B cell (primary cell): ENCODE results near the gene UTS2B. TPM values are rescaled to one million over a fixed set of nuclear protein-coding genes. Genes with fewer than 3 reads are reported as not detected.

Source experiments
- ATAC-seq: fragments of 200-7000 bp; cut with Tn5 transposase; one replicate; pipeline ENCODE4 v1.10.0; 2021; ENCODE audit warnings: low read depth, mild to moderate bottlenecking, moderate number of reproducible peaks, moderate library complexity
- CTCF ChIA-PET: fragments of 350-600 bp; sonication (Branson Sonifier 250); formaldehyde crosslinking; loops from one replicate; lab custom pipeline; 2021; ENCODE audit warnings: antibody characterized with exemption, inconsistent platforms; lab: Charles Lee
- POLR2A ChIA-PET: fragments of 350-600 bp; sonication (Branson Sonifier 250); formaldehyde crosslinking; loops from one replicate; lab custom pipeline; 2021; ENCODE audit warnings: antibody characterized with exemption; lab: Charles Lee
- DNase-seq: peaks from one replicate; pipeline ENCODE4 v3.0.0; 2013
- H2AFZ ChIP-seq: 2 replicates; pipeline ENCODE4 v1.6.1; 2012; ENCODE audit warnings: mild to moderate bottlenecking, low read depth, low read length; ENCODE audit not compliant: insufficient read depth, poor library complexity, severe bottlenecking
- H3K27ac ChIP-seq, 2 donors: 1 replicate in 1 of 2; 2 replicates in 1 of 2; pipeline ENCODE4 v1.5.1; 2012 to 2013; ENCODE audit warnings: low read length in 2 of 2, mild to moderate bottlenecking in 2 of 2, moderate library complexity in 1 of 2
- H3K27me3 ChIP-seq, 4 experiments: fragments of 200-600 bp in 1 of 4; sonication (generic) in 1 of 4; replicated peaks in 1 of 4; 1 replicate in 2 of 4; 2 replicates in 2 of 4; pipeline versions ENCODE4 v1.6.1 to v1.7.0; 2013 to 2016; ENCODE audit warnings: low read length in 3 of 4, mild to moderate bottlenecking in 2 of 4, mixed read lengths in 1 of 4, moderate library complexity in 1 of 4; ENCODE audit not compliant: insufficient read depth in 4 of 4, control insufficient read depth in 3 of 4; ENCODE audit errors: control extremely low read depth in 1 of 4
- H3K36me3 ChIP-seq, 2 experiments: replicated peaks in 1 of 2; 1 replicate in 1 of 2; 2 replicates in 1 of 2; pipeline versions ENCODE4 v1.6.1 to v1.7.1; 2013; ENCODE audit warnings: low read length in 1 of 2; ENCODE audit not compliant: insufficient read depth in 2 of 2, control insufficient read depth in 1 of 2; ENCODE audit errors: control extremely low read depth in 1 of 2, extremely low read depth in 1 of 2
- H3K4me1 ChIP-seq, 2 donors: fragments of 200-600 bp in 1 of 2; sonication (generic) in 1 of 2; 1 replicate in 1 of 2; 2 replicates in 1 of 2; pipeline versions ENCODE4 v1.5.1 to v1.6.1; 2013 to 2017; ENCODE audit warnings: low read length in 2 of 2; ENCODE audit not compliant: control insufficient read depth in 2 of 2, insufficient read depth in 2 of 2
- H3K4me2 ChIP-seq: replicated peaks from 2 replicates; pipeline ENCODE3; 2012; ENCODE audit warnings: mild to moderate bottlenecking, low read depth, low read length; ENCODE audit not compliant: poor library complexity, severe bottlenecking
- H3K4me3 ChIP-seq, 5 experiments: fragments of 200-600 bp in 1 of 5; sonication (generic) in 1 of 5; 1 replicate in 3 of 5; 2 replicates in 2 of 5; pipeline versions ENCODE4 v1.5.1 to v1.7.0; 2011 to 2016; ENCODE audit warnings: low read length in 4 of 5, mild to moderate bottlenecking in 4 of 5, low read depth in 2 of 5, control low read depth in 1 of 5, moderate library complexity in 1 of 5; ENCODE audit not compliant: insufficient read depth in 1 of 5; ENCODE audit errors: control extremely low read depth in 1 of 5, extremely low read depth in 1 of 5
- H3K79me2 ChIP-seq: fragments of 200-600 bp; sonication (generic); one replicate; pipeline ENCODE4 v1.6.0; 2016; ENCODE audit warnings: low read length; ENCODE audit not compliant: control insufficient read depth, insufficient read depth
- H3K9ac ChIP-seq: fragments of 200-600 bp; sonication (generic); 2 replicates; pipeline ENCODE4 v1.6.1; 2017; ENCODE audit warnings: mild to moderate bottlenecking, low read length, moderate library complexity
- H3K9me3 ChIP-seq, 3 donors: one replicate each; pipeline versions ENCODE4 v1.6.1 to v1.7.1; 2013; ENCODE audit warnings: low read length in 2 of 3; ENCODE audit not compliant: control insufficient read depth in 2 of 3, insufficient read depth in 1 of 3; ENCODE audit errors: control extremely low read depth in 1 of 3
- H4K20me1 ChIP-seq: 2 replicates; pipeline ENCODE4 v1.6.0; 2012; ENCODE audit warnings: mild to moderate bottlenecking, low read length; ENCODE audit not compliant: insufficient read depth, control insufficient read depth, poor library complexity, severe bottlenecking
- H3K27ac Mint-ChIP-seq: one replicate; pipeline ENCODE4 v1.8.0; 2021; ENCODE audit warnings: mixed read lengths
- H3K27me3 Mint-ChIP-seq: one replicate; pipeline ENCODE4 v1.8.0; 2021; ENCODE audit warnings: mixed read lengths
- H3K4me1 Mint-ChIP-seq: one replicate; pipeline ENCODE4 v1.8.0; 2021; ENCODE audit warnings: mixed read lengths
- H3K4me3 Mint-ChIP-seq: one replicate; pipeline ENCODE4 v1.8.0; 2021; ENCODE audit warnings: mixed read lengths
- H3K9me3 Mint-ChIP-seq: one replicate; pipeline ENCODE4 v1.8.0; 2022; ENCODE audit warnings: mixed read lengths; ENCODE audit not compliant: insufficient read depth
- EZH2 ChIP-seq: IDR thresholded peaks from 2 replicates; pipeline ENCODE4 v1.6.1; 2012; ENCODE audit warnings: borderline replicate concordance, low read depth, mild to moderate bottlenecking, moderate library complexity, low read length; ENCODE audit not compliant: insufficient read depth, poor library complexity, severe bottlenecking
- WGBS: methylation state at CpG from one replicate; pipeline ENCODE4 v1.1.5; 2013; ENCODE audit warnings: missing lambda C conversion rate; ENCODE audit not compliant: insufficient coverage; 5-methylcytosine and 5-hydroxymethylcytosine counted together
- intact Hi-C: fragments of 100-400 bp; cut with micrococcal nuclease; formaldehyde crosslinking; loops from one replicate; pipeline ENCODE4 v1.10.0; 2022
- polyA plus RNA-seq: library from polyadenylated mRNA; depleted of rRNA; stranded (reverse); fragments of >200 nt; gene quantifications from 2 replicates; pipeline ENCODE4 v1.2.3, GENCODE V29; 2012
- total RNA-seq, 2 donors: library from RNA; stranded (reverse); fragments of 120-200 nt in 1 of 2; gene quantifications; 1 replicate in 1 of 2; 2 replicates in 1 of 2; pipeline versions ENCODE4 v1.2.3 to v1.2.4, GENCODE V29; 2013 to 2022
- TF ChIP-seq, protein P1 (sequence below): fragments of 200-600 bp; IDR thresholded peaks from one replicate; pipeline ENCODE4 v1.8.0; 2022; ENCODE audit warnings: antibody characterized with exemption, mild to moderate bottlenecking

The UTS2B gene
- total and polyA plus RNA-seq, 2 donors (not counting 1 experiment from before 2014, with no cell fraction given): 1.8 to 2.0 TPM

DNA sequence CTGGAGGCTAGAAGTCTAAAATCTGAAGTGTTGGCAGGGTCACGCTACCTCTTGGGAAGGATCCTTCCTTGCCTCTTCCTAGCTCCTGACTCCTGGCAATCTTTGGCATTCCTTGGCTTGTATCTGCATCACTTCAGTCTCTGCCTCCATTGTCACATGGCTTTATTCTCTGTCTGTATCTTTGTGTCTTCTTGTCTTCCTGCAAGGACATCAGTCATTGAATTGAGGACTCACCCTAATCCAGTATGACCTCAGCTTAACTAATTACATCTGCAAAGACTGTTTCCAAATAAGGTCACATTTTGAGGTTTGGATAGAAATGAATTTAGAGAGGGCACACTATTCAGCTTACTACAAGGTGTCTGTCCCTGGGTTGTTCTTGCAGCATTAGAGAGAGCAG, 31.1 kb upstream of the UTS2B start:
- TF ChIP-seq EZH2: no peak
- TF ChIP-seq, protein P1, sequence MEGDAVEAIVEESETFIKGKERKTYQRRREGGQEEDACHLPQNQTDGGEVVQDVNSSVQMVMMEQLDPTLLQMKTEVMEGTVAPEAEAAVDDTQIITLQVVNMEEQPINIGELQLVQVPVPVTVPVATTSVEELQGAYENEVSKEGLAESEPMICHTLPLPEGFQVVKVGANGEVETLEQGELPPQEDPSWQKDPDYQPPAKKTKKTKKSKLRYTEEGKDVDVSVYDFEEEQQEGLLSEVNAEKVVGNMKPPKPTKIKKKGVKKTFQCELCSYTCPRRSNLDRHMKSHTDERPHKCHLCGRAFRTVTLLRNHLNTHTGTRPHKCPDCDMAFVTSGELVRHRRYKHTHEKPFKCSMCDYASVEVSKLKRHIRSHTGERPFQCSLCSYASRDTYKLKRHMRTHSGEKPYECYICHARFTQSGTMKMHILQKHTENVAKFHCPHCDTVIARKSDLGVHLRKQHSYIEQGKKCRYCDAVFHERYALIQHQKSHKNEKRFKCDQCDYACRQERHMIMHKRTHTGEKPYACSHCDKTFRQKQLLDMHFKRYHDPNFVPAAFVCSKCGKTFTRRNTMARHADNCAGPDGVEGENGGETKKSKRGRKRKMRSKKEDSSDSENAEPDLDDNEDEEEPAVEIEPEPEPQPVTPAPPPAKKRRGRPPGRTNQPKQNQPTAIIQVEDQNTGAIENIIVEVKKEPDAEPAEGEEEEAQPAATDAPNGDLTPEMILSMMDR: no peak
- DNase-seq (no peak), ATAC-seq (no peak)
- Histone ChIP-seq H3K9ac (no peak overlapping the region), H3K36me3 (peaks cover 10 to 98% of the 10 kb centered on the region in 2 experiments), H3K27me3 (no peaks in the 10 kb centered on the region), H2AFZ (no peak overlapping the region), H4K20me1 (no peaks in the 10 kb centered on the region), H3K4me1 (peaks cover 13 to 14% of the 10 kb centered on the region in 2 donors), H3K9me3 (no peaks in the 10 kb centered on the region), H3K4me3 (no peak overlapping the region), H3K4me2 (no peak overlapping the region), H3K27ac (peak overlapping the region in 1 of 2 donors; percentile 54), H3K79me2 (peaks cover 34% of the 10 kb centered on the region)
- H3K4me1 Mint-ChIP-seq: peaks cover 41% of the 10 kb centered on the region
- no peaks in the 10 kb centered on the region for H3K27me3 Mint-ChIP-seq
- H3K4me3 Mint-ChIP-seq: no peak overlapping the region
- ChIA-PET CTCF (interaction anchor here (0.7 kb wide), 1 partner anchor 25 kb away, joined by 3 read pairs; no protein-coding TSS in a partner anchor), POLR2A (no interaction called here)
- no peaks in the 10 kb centered on the region for H3K9me3 Mint-ChIP-seq
- WGBS: 100% methylated on average over 1 of the region's 1 CpG
- H3K27ac Mint-ChIP-seq: peak overlapping the region; percentile 2
- intact Hi-C loops: no loop called here

DNA sequence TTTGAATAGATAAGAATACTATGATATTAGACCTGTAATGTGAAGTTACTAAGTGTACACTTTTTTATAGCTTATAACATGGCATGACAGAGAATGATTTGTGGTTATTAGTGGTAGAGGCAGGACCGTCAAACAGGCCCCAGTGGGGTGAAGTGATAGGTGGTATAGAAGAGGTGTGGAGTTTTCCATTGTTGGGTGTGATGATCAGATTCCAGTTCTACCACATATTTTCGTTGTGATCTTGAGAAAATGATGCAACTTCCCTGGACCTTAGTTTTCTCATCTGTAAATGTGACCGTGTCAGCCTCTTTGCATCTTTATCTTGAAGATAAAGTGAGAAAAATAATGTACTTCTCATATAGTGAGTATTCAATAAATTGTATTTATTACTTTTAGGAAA, 30.3 kb upstream of the UTS2B start:
- H3K9ac ChIP-seq: no peak overlapping the region
- H3K27me3 Mint-ChIP-seq: no peaks in the 10 kb centered on the region
- peak overlapping the region in 1 of 2 donors; percentile 63 for H3K27ac ChIP-seq
- ATAC-seq (no peak), DNase-seq (no peak)
- no peak overlapping the region for H3K4me3 ChIP-seq
- ChIA-PET POLR2A (interaction anchor here (1.0 kb wide), 1 partner anchor 115 kb away, joined by 5 read pairs; no protein-coding TSS in a partner anchor), CTCF (interaction anchor here (1.1 to 2.3 kb wide), 3 partner anchors 24 to 117 kb away, joined by 3 to 10 read pairs (median 5); no protein-coding TSS in a partner anchor)
- peak overlapping the region; percentile 33 for H3K27ac Mint-ChIP-seq
- peaks cover 10 to 90% of the 10 kb centered on the region in 2 experiments for H3K36me3 ChIP-seq
- peaks cover 21 to 22% of the 10 kb centered on the region in 2 donors for H3K4me1 ChIP-seq
- peaks cover 43% of the 10 kb centered on the region for H3K79me2 ChIP-seq
- peaks cover 49% of the 10 kb centered on the region for H3K4me1 Mint-ChIP-seq
- no CpG with 5 or more reads among the region's 3 CpGs for WGBS
- no peak overlapping the region for H3K4me2 ChIP-seq
- TF ChIP-seq, protein P1: no peak
- no peak for TF ChIP-seq EZH2
- no peak overlapping the region for H3K4me3 Mint-ChIP-seq
- no peaks in the 10 kb centered on the region for H3K27me3 ChIP-seq
- H2AFZ ChIP-seq: no peak overlapping the region
- H3K9me3 ChIP-seq: no peaks in the 10 kb centered on the region
- intact Hi-C loops: no loop called here
- H3K9me3 Mint-ChIP-seq: no peaks in the 10 kb centered on the region
- H4K20me1 ChIP-seq: no peaks in the 10 kb centered on the region
